Left lobe of liver (tissue), 2 donors: Measurements from ENCODE around the gene SERPING1. TPM values are rescaled to one million over a fixed set of nuclear protein-coding genes. Genes with fewer than 3 reads are reported as not detected.
A peak's percentile ranks its signal among the peaks of the same experiment; 100 is the strongest.

Source experiments
- ATAC-seq: fragments of 200-7000 bp; cut with Tn5 transposase; one replicate; pipeline ENCODE4 v1.9.1; 2020; ENCODE audit warnings: mild to moderate bottlenecking, moderate library complexity
- DNase-seq: peaks from one replicate; pipeline ENCODE4 v3.0.0-alpha.2; 2020; ENCODE audit warnings: low spot score
- total RNA-seq: library from RNA; stranded (reverse); gene quantifications from one replicate; pipeline ENCODE4 v1.2.1, GENCODE V29; 2021
- donor health status: DM: no; HTN: no; CAD: no; lungs with moderate emphysema.
- donor health status: DM: no; HTN: yes; CAD: no.

SERPING1 gene
- total RNA-seq, 1 donor from 2014 or later = 1,854 TPM

DNA sequence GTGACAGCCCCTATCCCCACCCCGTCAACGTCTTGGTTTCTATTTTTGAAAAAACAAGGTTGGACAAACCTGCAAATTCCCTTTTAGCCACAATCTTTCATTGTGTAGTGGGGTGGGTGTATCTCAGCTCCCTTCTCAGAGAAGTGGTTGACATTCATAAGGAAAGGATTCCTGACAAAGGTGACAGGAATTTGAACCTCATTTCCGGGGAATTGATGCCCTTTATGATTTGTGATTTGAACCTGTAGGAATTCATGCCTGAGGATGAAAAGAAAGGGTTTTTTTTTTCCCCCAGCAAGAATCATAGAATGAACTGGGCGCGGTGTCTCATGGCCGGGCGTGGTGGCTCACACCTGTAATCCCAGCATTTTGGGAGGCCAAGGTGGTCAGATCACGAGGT, 37.8 kb downstream of the SERPING1 start:
- DNase-seq (no peak), ATAC-seq (no peak)

GRCh38 chr11:57637626-57638004, 40.1 kb downstream of the SERPING1 start:
- ATAC-seq (no peak), DNase-seq (no peak)

GRCh38 chr11:57638005-57638781, 40.7 kb downstream of the SERPING1 start:
- no peak for DNase-seq
- ATAC-seq = peak; percentile 22

DNA sequence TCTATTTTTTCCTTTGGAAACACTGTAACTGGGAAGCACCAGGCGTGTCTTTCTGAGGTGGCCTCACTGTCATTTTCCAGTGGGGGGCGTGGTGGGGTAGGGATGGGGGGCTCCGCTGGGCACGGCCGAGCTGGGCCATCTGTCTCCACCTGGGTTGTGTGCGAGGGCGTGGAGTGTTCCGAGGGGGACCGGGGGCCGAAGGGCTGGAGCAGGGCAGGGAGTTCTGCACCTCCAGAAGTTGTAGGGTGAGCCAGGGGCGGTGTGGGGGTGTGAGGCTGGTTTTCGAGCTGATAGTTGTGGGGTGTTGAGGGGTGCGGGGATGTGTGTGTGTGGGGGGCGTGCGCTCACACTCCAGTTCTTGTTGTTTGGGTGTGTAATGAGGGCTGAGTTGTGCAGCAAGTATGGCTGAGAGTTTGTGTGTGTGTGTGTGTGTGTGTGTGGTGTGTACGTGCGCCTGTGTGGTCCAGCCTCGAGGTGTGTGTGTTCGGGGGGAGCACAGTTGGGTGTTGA, 41.4 kb downstream of the SERPING1 start:
- no peak for ATAC-seq
- no peak for DNase-seq

- DNase-seq (no peak), ATAC-seq (peak; percentile 8)
These were observed 42.0 kb downstream of the SERPING1 start for GRCh38 chr11:57639321-57640067.

DNA sequence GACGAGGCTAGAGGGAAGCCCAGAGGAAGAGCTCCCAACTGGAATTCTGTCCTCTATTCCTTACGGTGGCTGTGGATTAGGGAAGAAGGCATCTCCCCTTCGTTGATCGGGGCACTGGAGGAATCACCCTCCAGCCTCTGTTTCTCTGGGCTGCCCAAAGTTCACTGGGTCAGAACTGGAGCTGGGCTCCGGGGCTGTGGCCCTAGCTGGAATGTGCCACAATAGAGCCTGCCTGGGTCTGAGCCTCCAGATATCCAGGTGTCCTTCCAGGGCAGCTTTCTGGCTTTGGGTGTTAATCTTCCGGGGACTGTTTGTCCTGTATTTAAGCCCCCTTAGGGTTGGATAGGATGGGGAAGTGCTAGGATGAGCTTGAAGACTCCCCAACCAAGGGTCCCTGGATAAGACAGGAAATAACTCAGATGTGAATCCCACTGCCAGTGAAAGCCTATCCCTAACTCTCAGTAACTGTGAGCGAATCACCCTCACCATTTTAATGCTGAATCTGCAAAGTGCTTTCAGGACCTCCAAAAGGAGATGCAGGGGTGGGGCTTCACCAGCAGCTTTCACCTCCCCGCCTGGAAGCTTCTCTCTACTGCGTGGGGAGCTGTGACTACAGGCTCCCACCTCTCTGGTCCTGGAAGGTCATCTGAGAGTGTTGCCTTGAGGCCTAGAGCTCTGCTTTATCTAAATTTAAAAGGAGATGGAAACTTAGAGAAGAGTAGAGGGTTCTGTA, 42.7 kb downstream of the SERPING1 start:
- no peak for DNase-seq
- no peak for ATAC-seq

DNA sequence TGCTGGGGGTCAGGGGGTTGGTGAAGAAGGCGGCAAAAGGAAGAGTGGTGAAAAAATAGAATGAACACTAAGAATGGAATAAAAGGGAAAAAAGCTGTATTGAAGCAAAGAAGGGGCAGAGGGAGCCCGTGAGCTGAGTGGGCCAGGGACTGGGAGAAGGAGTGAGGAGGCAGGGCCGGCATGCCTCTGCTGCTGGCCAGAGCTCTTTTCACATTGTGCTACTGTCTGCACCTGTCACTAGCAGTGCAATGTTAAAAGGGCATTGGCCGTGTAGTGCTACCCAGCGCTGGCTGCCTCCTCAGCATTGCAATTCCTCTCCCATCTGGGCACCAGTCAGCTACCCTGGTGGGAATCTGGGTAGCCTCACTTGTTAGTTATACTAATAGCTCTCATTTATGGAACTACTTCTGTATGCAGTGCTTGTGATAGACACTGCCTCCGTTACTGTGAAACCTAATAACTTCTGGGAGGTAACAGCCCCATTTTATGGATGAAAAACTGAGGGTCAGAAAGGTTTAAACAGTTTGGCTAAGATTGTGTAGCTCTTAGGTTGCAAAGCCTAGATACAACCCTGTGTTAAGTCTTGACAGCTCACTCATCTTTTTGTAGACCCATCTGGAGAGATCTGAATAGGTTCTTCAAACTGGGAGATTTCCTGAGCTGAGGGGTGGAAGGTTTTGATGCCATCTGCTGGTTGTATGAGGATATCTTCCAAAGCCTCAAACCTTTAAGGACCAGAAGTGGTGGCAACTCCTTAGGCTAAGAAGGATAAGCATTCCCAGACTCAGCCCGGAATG, 43.7 kb downstream of the SERPING1 start:
- peak; percentile 71 for ATAC-seq
- DNase-seq = no peak

- no peak for ATAC-seq
These were observed 46.3 kb downstream of the SERPING1 start for GRCh38 chr11:57643802-57644201.

GRCh38 chr11:57644748-57645688, 47.5 kb downstream of the SERPING1 start:
- peak; percentile 84 for ATAC-seq
- DNase-seq = peak; percentile 78

More at GRCh38 chr11:57643802-57644201, 46.3 kb downstream of the SERPING1 start:
- DNase-seq = no peak

DNA sequence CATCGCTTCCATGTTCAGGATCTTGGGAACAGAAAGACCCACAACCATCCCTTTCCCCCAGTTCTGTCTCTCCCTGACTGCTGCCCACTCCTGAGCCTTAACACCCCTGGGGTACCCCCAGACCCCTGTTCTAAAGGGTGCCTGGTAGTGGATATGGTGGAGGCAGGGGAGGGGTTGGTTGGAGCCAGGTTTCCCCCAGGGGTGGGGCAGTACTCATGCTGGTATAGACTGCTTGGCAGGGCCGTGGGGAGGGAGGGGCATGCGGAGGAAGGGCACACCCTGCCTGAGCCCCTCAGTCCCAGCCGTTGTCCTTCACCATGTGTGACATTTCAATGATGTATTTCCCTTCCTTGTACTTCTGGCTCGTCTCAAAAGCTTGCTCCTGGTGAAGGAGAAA, 48.2 kb downstream of the SERPING1 start:
- DNase-seq = no peak

GRCh38 chr11:57646194-57646798, 48.8 kb downstream of the SERPING1 start:
- no peak for DNase-seq
- no peak for ATAC-seq

More for the DNA sequence above, 48.2 kb downstream of the SERPING1 start:
- ATAC-seq = no peak

DNA sequence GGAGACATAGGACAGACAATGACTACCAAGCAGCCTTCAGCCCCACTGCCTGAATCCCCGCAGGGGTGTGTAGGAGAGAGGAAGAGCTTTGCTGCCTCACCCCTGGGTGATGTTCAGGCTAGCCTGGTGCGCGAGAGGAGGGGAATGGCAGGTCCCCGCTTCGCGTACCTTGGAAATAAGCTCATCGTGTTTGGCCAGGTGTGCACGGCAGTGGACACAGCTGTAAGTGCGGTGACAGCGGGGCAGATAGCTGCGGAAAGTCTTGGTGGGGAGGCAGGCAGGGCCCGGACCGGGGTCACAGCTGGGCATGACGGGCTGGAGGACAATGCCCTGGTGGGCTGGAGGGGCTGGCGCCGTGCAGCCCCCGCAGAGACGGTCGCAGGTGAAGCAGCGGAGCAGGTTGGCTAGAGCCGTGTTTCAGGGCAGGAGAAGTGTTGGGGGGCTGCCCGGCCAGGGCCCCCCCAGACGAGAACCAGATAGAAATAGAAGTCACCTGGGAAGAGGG, 49.4 kb downstream of the SERPING1 start:
- no peak for DNase-seq
- no peak for ATAC-seq

DNA sequence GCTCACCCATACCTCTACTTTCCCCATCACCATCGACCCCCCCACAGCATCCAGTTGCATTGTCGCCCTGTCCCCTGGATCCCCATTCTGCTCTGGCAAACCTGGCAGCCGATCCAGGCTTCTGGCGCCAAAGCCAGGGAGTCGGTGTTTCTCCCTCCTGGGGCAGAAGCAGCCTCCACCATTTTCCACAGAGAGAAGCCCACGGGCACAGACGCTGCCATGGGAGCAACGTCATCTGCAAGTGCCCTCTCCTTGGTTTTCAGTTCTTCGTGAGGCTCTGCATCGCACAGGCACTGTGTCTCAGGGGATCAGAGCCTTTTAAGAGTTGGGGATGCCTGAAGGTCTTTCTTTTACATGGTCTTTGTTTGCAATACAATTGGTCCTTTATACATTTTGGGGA, 49.9 kb downstream of the SERPING1 start:
- ATAC-seq (no peak), DNase-seq (no peak)

DNA sequence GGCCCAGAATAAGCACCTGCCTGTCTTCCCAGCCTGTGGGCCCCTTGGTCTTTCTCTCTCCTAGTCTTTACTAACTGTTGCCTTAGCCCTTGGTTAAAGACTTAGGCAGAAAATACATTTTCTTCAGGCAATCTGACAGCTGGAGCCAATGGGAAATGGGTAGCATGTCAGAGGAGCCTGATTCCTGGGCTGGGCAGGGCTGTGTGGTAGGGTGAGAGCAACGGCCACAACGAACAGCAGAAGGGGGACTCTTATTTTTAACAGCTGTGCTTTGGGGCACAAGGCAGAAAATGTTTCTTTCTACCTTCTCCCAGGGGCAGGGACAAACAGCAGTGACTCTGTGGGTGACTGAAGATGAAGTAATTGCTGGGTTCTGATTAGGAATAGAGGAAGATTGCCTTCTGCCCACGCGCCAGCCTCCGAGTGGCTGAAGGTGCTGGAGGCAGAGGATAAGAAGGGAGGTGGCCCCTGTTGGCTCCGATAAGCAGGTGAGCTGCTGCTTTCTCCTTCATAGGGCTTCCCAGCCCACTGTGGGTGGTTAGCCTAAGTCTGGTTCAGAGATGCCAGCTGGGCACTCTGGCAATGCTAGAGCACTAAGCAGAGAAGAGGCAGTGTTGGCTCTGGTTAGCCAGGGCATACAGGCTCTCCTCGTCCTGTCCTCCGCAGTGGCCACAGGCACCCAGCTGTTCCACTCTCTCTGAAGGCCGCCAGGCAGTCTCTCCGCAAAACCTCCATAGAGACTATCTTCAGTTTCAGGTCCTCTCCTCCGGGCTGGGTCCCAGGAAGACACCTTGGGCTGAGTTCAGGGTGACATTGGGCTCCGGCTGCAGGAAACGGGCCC, 50.7 kb downstream of the SERPING1 start:
- no peak for ATAC-seq

GRCh38 chr11:57648801-57649735, 51.6 kb downstream of the SERPING1 start:
- ATAC-seq = no peak
- no peak for DNase-seq

More for the DNA sequence above, 50.7 kb downstream of the SERPING1 start:
- DNase-seq = no peak

DNA sequence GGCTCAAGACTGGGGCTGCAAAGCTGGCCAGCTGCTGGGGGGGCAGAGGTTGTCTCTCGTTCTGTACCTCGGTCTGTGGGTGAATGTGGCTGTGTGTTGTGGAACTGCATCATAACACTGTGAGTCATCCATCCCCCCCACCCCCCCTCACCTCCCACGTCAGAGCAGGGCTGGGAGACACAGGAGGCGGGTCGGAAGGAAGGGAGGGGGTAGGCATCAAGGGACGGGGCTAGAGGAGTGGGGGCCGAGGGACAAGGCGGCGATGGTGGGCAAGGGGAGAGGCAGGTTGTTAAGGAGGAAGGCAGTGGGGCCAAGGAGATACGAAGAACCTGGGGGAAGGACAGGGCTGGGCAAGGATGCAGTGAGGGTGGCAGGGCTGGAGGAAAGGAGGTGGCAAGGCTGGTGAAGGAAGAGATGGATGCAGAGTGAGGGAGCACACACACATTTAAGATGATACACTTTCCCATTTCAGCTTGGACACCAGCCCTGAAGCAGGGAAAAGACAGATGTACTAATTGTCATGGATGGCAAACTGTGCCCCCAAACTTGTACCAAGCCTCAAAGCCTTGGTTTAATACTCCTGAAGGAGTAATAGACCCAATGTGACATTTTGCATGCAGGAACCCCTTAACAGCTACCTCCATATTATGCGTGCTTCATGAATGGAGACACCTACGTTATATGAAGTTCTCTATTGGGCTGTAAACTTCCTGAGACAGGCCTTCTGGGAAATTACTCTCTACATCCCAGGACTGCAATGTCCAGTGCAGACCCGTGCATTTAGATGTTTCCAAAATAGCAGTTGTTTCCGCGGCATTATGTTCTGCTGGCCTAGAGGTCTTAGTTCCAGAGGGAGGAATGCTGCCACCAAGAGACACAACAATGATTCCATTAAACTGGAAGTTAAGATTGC, 52.6 kb downstream of the SERPING1 start, which contains the start of gene YPEL4:
YPEL4 (minus strand) TSS at position 87 of the 913 bp plus-strand sequence. CDS start 2,805 bp downstream, outside the sequence.
- ATAC-seq (peak; percentile 16), DNase-seq (no peak)
